Stimulated activated CD4-positive, alpha-beta T cell treated with anti-CD3 and anti-CD28 coated beads, Interleukin-4, amount 100 ng/mL, for 48 hours (primary cell): ENCODE data around the gene TMEM63B.
"Not testable (repeated sequence)": the region's sequence is repeated elsewhere in the genome, so short reads cannot be mapped to it uniquely, and the experiment has no call there.

Experiments
- DNase-seq, 2 donors: peaks; one replicate each; pipeline ENCODE4 v3.0.0-alpha.2; 2020; ENCODE audit warnings: low read depth in 2 of 2

Gene TMEM63B

GRCh38 chr6:44094403-44095242 lies 32.7 kb upstream of the TMEM63B start:
- DNase-seq, result no peak

DNA sequence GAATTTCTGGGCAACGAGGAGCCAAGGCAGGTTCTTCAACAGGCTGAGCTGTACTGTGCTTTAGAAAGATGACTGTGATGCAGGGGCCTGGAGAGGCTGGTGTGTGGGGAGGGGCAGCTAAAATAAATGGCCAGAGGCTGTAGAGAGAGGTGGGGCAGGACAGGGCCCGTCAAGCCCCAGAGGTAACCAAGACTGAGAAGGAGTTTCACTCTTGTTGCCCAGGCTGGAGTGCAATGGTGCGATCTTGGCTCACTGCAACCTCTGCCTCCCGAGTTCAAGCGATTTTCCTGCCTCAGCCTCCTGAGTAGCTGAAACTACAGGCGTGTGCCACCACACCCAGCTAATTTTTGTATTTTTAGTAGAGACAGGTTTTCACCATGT lies 32.1 kb upstream of the TMEM63B start:
- not testable (repeated sequence) for DNase-seq

DNA sequence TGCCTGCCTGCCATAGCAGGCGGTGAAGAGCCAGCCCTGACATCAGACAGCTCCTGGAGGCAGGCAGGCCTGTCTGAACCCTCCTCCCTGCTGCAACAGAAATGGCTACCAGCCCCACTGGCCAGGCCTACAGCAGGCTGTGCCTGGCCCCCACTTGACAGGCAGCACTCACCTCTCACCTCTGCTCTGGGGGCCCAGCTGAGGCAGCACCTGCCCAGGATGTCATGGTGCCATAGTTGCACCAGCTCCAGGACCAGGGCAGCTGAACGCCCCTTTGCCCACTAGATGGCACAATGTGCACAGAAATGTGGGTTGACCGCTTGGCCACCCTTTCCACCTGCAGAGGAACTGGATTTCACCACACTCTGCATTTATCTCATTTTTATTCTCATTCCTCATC lies 30.7 kb upstream of the TMEM63B start:
- DNase-seq, result peak; percentile 62 to 68

DNA sequence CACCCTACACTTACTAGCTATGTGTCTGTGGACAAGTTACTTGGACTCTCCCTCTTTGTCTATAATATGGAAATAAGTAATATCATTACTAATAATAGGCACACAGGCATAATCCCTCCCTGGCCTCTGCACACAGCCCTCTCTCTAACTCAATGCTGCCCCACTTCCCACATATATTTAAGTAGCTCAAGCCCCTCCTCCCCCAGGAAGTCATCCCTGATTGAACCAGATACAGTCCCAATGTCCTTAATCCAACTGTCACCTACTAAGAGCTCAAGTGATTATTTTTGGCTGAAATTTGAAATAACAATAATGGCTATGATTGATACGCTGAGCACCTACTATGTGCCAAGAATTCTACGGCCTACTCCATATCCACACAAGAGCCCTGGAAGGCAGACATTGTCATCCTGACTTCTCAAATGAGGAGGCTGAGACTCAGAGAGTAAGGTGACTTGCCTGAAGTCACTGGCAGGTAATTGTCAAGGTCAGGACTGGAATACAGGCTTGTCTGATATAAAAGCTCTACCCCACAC lies 29.5 kb upstream of the TMEM63B start:
- no peak for DNase-seq

GRCh38 chr6:44099192-44099591 lies 28.2 kb upstream of the TMEM63B start:
- no peak for DNase-seq

- no peak for DNase-seq
These were observed 27.2 kb upstream of the TMEM63B start for GRCh38 chr6:44100088-44100550.

DNA sequence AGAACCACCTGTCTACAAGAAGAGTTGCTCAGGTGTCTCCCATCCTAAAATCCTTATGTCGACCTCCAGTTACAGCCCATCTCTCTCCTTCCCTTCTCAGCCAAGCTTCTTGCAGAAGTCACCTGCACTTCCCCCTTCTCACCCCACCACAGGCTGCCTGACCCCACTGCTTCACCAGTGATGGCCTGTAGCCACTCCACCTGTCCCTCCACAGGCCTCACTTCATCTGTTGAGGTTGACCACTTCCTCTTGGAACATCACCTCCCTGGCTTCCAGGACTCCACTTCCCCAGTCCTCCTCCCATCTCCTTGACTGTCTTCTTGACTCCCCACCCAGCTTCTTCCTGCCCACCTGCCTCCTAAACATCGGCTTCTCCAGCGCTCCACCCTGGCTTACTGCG lies 25.5 kb upstream of the TMEM63B start:
- no peak for DNase-seq

DNA sequence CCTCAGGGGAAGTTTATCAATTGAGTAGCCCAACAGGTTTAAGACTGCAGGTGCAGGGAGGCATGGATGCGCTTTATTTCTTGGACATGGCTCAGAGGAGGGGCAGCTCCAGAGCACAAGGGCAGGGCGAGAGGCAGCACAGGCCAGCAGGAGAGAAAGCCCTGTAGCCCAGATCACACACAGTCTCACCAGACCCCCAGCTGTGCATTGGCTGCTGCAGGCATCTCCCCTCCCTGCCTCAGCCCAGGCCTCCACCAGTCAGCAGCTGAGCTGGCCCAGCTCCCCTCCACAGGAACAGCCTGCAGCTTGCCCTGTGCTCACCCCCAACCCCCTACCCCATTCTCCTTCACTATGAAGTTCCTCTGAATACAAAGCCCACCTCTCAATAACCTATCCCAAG lies 24.8 kb upstream of the TMEM63B start:
- no peak for DNase-seq

- no peak for DNase-seq
These were observed 22.8 kb upstream of the TMEM63B start for GRCh38 chr6:44104481-44105021.

GRCh38 chr6:44105146-44105545 lies 22.2 kb upstream of the TMEM63B start:
- no peak for DNase-seq

- DNase-seq, result no peak
These were observed 21.2 kb upstream of the TMEM63B start for GRCh38 chr6:44105993-44106740.

GRCh38 chr6:44107017-44107416 lies 20.3 kb upstream of the TMEM63B start:
- no peak for DNase-seq

GRCh38 chr6:44108471-44108870 lies 18.9 kb upstream of the TMEM63B start:
- no peak for DNase-seq

GRCh38 chr6:44109212-44109611 lies 18.1 kb upstream of the TMEM63B start:
- no peak for DNase-seq

GRCh38 chr6:44110005-44110676 lies 17.2 kb upstream of the TMEM63B start:
- no peak for DNase-seq

GRCh38 chr6:44110966-44111365 lies 16.4 kb upstream of the TMEM63B start:
- DNase-seq, result no peak

- no peak for DNase-seq
These were observed 15.6 kb upstream of the TMEM63B start for GRCh38 chr6:44111434-44112417.

DNA sequence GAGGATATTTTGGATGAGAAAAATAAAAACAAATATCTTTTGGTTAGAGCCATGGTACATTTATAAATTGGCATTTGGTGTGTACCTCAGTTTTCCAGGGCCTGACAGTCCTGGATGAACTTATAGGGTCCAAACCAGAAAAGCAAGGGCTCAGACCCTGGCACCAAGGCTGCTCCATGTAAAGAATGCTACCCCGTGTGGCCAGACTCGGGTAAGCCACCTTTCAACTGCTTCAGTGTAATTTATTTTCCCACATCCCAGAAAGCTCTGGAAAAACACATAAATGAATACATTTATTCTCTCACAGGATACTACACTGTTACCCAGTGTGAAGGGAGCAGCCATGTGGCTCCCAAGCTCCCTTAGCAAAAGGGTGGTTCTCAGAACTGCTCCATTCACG lies 13.9 kb upstream of the TMEM63B start:
- no peak for DNase-seq

DNA sequence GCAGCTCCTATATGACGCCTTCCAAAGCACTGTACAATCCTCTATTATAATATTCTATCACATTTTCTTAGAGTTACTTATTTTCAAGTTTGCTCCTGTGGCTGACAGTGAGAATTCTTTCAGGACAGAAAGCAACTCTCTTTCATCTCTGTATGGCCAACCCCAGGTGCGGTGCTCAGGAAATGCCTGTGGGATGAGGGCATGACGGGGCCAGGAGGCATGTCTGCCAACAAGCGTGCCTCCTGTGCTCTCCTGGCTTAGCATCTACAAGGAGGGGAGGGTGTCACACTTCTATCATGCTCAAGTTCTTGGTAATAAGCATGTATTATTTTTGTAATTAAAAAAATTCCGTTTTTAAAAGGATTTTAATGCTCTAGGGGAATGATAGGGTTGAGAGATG lies 11.5 kb upstream of the TMEM63B start:
- DNase-seq, result no peak

DNA sequence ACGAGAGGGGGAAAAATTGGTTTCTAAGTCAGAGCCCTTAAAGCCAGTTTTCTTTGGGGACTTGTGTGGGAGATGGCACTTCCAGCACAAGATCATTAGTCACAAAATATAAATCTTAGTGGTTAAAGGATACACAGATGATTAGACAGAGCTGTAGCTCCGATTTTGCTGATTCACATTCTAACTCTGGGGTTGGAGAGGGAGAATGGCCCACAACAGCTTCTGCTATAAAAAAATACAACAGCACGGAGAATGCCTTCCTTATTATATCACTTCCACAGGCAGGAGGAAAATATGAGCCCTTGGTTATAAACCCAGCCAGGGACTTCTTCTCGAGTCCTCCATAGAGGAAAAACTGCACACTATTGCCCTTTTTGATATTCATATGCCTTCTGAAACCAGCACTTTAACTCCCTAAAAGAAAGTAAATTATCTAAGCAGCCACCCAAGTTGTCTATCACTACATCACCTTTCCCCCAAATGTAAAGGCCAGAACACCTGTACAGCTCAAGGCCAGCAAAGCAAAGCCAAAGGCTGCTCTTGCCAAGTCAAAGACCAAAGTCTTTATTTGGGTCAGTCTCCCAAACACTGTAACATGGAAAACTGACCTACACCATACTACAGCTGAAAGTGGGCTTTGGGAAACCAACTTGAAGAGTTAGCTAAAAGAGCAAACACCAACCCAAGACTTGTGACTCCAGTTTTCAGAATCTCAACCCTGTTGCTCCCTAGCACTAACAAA lies 10.5 kb upstream of the TMEM63B start:
- DNase-seq, result no peak
